ENCODE results near the gene SRRM1.

Gene SRRM1

GRCh38 chr1:24642481-24643362 lies at the start of gene SRRM1:
Gene SRRM1, plus strand, starts transcription at chr1:24643302. Its CDS starts 25 bp downstream, at chr1:24643327.
- peak; percentile 95 for DNase-seq

DNA sequence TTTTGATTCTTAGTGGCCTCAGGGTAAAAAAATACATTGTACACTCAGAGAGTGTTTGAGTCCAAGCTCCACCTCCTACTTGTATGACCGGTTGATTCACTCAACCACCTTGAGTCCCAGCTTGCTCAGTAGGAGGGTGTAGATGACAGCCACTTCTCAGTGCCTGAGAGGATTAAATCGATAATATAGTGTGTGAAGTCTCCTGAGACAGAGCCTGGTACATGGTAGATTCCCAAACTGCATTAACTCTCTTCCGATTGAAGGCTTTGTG lies 48.8 kb upstream of the SRRM1 start:
- DNase-seq, result no peak

- DNase-seq, result no peak
These were observed 46.7 kb upstream of the SRRM1 start for GRCh38 chr1:24596401-24596880.

DNA sequence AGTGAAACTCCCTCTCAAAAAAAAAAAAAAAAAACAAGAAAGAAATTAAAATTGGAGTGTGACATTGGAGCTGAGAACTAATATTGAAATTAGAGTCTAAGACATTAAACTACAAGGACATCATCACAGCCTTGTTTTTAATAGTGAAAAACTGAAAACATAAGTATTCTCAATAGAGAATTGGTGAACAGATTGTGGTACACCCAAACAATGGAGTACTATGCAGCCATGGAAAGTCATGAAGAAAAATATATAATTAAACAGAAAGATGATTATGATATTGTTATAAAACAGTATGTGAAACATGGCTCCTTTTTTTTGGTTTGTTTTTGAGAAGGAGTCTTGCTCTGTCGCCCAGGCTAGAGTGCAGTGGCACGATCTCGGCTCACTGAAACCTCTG lies 43.8 kb upstream of the SRRM1 start:
- no peak for DNase-seq

DNA sequence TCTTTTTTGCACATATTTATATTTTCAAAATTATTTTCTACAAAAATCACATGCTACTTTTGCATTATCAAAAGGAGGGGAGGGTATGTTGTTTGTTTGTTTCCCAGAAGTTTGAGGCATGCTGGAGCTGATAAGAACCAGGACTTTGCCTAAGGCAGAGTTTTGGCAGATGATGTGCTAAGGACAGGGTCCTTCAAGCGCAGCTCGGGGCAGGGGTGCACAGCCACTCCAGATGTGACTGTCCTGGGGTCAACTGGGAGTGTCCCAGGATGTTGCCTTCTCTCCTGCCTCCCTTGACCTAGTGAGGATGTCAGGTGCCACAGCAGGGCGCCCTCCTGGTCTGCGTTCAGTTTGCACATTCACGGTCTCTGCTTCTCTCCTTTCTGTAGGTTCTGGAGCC lies 42.6 kb upstream of the SRRM1 start:
- no peak for DNase-seq

- DNase-seq, result no peak
These were observed 37.4 kb upstream of the SRRM1 start for GRCh38 chr1:24605534-24606295.

- no peak for DNase-seq
These were observed 36.9 kb upstream of the SRRM1 start for GRCh38 chr1:24606296-24606605.

GRCh38 chr1:24606621-24607020 lies 36.5 kb upstream of the SRRM1 start:
- DNase-seq, result no peak

DNA sequence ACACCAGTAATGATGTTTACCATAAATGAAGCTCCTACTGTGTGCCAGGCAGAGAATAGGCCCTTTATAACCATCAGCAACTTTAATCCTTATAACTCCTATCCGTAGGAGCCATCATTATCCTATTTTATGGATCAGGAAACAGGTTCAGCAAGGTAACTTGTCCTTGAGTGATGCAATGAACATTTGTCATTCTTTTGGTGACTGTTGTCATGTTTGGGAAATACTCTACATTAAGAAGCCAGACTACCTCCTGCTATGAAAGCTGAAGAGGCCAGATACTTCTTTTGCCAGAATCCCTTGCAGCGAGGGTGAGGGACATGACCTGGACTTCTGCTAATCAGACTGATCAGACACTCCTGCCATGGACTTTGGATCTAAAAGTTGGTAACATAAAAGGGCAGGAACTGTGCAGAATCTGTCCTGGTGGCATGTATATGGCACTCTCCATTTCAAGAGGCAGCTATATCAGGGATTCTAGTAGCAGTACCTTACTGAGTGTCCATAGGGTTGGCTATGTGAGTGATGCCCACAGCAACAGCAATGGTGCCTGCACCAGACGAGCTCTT lies 33.1 kb upstream of the SRRM1 start:
- DNase-seq, result no peak

GRCh38 chr1:24619376-24619775 lies 23.7 kb upstream of the SRRM1 start:
- no peak for DNase-seq

DNA sequence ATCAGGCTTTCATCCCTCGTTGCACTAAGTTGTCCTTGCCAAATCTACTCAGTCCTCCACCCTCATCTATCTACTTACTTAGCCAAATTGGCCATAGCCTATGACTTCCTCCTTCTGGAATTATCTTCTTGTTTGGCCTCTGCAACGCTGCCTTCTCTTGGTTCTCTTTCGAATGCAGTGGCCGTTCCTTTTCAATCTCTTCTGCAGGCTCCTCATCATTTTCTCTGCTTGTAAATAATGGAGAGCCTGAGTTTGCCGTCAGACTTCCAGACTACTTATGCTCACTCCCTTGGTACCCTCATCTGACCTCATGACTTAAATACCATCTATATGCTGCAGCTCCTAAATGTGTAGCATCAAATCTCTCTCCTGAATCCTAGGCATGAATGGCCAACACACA lies 22.4 kb upstream of the SRRM1 start:
- DNase-seq, result no peak

DNA sequence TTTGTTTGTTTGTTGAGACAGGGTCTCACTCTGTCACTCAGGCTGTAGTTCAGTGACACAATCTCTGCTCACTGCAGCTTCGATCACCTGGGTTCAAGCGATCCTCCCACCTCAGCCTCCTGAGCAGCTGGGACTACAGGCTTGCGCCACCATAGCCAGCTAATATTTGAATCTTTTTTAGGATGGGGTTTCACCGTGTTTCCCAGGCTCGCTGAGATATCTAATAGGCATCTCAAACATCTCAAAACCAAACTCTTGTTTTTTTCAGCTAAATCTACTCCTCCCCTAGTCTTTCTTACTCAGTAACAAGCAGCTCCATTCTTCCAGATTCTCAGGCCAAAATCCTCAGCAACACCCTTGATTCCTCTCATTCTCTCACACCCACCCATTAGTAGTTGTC lies 22.0 kb upstream of the SRRM1 start:
- DNase-seq, result no peak

DNA sequence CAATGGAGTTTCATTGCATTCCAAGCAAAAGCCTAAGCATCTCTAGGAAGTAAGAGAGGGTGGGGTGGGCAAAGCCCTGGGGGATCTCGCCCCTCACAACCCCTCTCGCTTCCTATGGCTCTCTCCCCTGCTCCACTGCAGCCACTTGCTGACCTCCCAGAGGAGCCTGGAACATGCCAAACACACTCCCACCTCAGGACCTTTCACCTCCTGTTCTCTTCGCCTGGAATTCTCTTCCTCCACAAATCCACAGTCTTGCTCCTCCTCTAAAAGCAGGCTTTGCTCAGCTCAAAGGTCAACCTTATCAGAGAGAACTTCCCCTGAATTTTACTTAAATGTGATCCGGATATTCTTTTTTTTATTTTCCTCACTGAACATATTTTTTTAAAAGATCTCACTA lies 20.9 kb upstream of the SRRM1 start:
- no peak for DNase-seq

- DNase-seq, result no peak
These were observed 10.3 kb upstream of the SRRM1 start for GRCh38 chr1:24632832-24633175.

- no peak for DNase-seq
These were observed 7.8 kb upstream of the SRRM1 start for GRCh38 chr1:24635195-24635843.

GRCh38 chr1:24636661-24637357 lies 6.3 kb upstream of the SRRM1 start:
- no peak for DNase-seq

- DNase-seq, result no peak
These were observed 4.0 kb upstream of the SRRM1 start for GRCh38 chr1:24639094-24639493.

GRCh38 chr1:24639881-24640280 lies 3.2 kb upstream of the SRRM1 start:
- no peak for DNase-seq

- no peak for DNase-seq
These were observed 2.8 kb upstream of the SRRM1 start for GRCh38 chr1:24640288-24640687.

GRCh38 chr1:24641646-24642151 lies 1.4 kb upstream of the SRRM1 start:
- peak; percentile 45 for DNase-seq

- DNase-seq, result no peak
These were observed 429 bp downstream of the SRRM1 start for GRCh38 chr1:24643363-24644099.

- DNase-seq, result peak; percentile 33
These were observed 940 bp downstream of the SRRM1 start for GRCh38 chr1:24644100-24644384.
